ENCODE measurements around the gene CAV2.

Gene CAV2

GRCh38 chr7:116534790-116535189, 35.3 kb downstream of the CAV2 start:
- no peak for TF ChIP-seq CTCF (IDR thresholded peaks at IDR 0.05; ENCODE audit: borderline replicate concordance, insufficient read depth, low read depth, low read length)
- no peak overlapping the region for H3K4me3 ChIP-seq (ENCODE audit: low read depth, low read length)

GRCh38 chr7:116535416-116535815, 35.9 kb downstream of the CAV2 start:
- H3K4me3 ChIP-seq (ENCODE audit: low read depth, low read length) = no peak overlapping the region
- no peak for TF ChIP-seq CTCF (IDR thresholded peaks at IDR 0.05; ENCODE audit: borderline replicate concordance, insufficient read depth, low read depth, low read length)

- no peak for TF ChIP-seq CTCF (IDR thresholded peaks at IDR 0.05; ENCODE audit: borderline replicate concordance, insufficient read depth, low read depth, low read length)
- no peak overlapping the region for H3K4me3 ChIP-seq (ENCODE audit: low read depth, low read length)
Observed at GRCh38 chr7:116538138-116538537, 38.6 kb downstream of the CAV2 start.

- no peak for TF ChIP-seq CTCF (IDR thresholded peaks at IDR 0.05; ENCODE audit: borderline replicate concordance, insufficient read depth, low read depth, low read length)
- H3K4me3 ChIP-seq (ENCODE audit: low read depth, low read length) = no peak overlapping the region
Observed at GRCh38 chr7:116539879-116540278, 40.3 kb downstream of the CAV2 start.

- H3K4me3 ChIP-seq (ENCODE audit: low read depth, low read length) = no peak overlapping the region
- no peak for TF ChIP-seq CTCF (IDR thresholded peaks at IDR 0.05; ENCODE audit: borderline replicate concordance, insufficient read depth, low read depth, low read length)
Observed at GRCh38 chr7:116540743-116541142, 41.2 kb downstream of the CAV2 start.

GRCh38 chr7:116541951-116542350, 42.4 kb downstream of the CAV2 start:
- no peak for TF ChIP-seq CTCF (IDR thresholded peaks at IDR 0.05; ENCODE audit: borderline replicate concordance, insufficient read depth, low read depth, low read length)
- H3K4me3 ChIP-seq (ENCODE audit: low read depth, low read length) = no peak overlapping the region

- TF ChIP-seq CTCF (IDR thresholded peaks at IDR 0.05; ENCODE audit: borderline replicate concordance, insufficient read depth, low read depth, low read length) = no peak
- H3K4me3 ChIP-seq (ENCODE audit: low read depth, low read length) = no peak overlapping the region
Observed at GRCh38 chr7:116542618-116543017, 43.1 kb downstream of the CAV2 start.
